Activated CD8-positive, alpha-beta memory T cell treated with anti-CD3 and anti-CD28 coated beads, Interleukin-2, amount 50 U/mL, for 1 hour (primary cell): ENCODE data around the gene ADAM12.

Experiments used
- DNase-seq: peaks from one replicate; pipeline ENCODE4 v3.0.0-alpha.2; 2020; ENCODE audit errors: extremely low read depth

The ADAM12 gene

DNA sequence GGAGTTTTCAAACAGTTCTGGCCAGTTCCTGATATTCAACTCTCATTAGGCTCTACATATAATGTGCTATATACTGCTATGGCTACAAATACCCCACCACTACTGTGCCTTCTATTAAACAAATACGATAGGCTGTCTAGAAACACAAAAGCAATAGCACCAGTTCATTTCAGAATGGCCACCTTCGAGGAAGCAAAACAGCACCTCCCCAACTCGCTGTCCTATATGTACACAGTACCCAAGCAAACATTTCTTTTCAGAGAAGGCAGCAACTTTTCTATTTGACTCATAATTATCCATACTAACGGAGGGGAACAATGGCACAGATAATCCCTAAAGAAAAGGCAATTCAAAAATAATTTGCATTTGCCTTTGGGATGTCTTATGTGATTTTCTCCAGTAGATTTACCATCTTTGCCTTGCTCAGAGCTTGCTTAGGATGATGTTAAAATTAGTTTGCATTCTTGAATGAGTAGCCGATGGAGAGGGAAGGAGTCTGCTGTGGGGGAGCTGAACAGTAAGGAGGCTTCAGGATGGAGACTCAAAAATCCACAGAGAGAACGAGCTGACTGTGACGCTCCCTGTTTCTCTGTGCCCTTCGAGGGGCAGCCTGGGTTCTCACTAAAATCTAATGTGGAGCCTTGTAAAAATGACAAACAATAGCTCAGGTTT lies 273.3 kb downstream of the ADAM12 start:
- DNase-seq, result no peak

DNA sequence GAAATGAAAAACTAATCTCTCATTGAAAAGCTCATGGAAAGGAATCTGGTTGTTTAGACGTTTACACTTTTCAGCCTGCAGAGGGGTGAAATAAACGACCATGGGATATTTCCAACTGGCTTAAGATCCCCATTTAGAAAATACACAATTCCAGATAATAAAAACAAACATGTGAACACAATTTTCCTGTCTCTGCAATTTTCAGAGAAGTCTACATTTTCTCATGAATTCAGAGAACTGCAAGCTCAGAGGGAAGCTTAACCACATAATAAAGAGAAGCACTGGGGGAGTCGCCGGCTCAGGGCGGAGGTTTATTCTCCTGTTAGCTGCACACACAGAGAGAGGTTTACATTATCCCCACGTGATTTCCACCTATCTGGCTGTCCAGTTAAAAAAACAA lies 276.8 kb downstream of the ADAM12 start:
- DNase-seq, result no peak

DNA sequence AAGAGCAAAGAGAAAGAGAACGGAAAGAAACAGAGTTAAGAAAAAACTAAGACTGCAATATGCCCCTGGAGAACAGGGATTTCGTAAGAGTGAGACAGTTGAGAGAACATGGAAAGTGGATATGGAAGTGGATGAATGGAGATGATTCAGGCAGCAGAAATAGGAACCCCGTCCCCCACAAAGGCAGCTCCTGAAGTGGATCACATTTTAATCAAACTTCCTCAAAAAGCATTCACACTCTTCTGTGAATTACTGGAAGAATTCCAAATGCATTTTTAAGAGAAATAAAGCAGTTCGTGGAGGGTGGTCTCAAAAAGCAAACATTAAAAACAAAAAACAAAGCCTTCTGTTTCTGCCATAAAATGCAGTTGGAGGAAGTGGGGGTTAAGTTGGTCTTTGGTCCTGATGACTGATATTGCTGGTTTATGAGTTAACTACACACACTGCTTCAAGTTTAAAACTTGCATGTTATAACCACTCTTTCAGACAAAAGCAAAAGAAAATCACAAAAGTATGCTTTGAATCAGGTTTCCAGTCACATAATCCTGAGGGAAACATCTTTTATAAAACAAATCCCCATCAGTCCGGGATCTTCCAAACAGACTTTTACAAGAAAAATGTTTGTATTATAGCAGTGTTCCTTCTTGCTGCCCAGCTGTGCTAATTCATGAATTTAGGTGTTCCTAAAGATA lies 277.6 kb downstream of the ADAM12 start:
- DNase-seq, result no peak

- no peak for DNase-seq
Observed at GRCh38 chr10:126109893-126110292, 278.4 kb downstream of the ADAM12 start.

DNA sequence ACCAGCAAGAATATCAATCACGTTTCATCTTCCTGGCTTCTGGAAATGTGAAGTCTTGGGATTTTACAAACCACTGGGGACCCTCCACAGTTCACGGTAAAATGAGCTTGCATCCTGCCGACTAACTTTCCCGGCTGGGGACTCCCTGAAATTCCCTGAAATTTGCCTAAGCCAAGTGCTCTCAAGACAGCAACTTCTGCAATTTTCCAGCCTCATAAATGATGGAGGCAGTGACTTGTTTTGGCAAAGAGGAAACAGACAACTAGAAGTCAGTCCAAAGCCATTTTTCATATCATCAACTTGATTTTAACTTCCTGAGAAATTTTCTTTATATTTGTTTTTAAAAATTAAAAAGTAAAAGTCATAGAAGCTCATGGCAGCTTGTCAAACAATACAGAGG lies 279.6 kb downstream of the ADAM12 start:
- no peak for DNase-seq

- DNase-seq, result no peak
Observed at GRCh38 chr10:126104767-126105166, 283.5 kb downstream of the ADAM12 start.

DNA sequence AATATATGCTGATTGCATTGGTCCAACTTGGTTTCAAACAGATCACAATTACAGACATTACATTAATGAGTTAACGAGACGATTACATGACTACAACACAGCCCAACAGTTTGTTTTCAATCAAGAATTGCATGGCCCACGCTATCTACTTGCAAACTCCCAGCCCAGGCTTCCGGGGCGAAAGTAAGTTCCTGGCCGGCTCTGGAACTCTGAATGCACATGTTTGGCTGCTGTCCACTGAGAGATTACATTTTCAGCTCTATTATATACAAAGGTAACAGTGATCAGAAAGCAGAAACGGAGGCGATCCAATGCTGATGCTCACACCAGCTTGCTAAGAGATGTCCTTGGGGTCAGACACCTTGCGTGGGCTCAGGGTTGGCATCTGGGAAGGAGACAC lies 285.6 kb downstream of the ADAM12 start:
- no peak for DNase-seq

GRCh38 chr10:126101736-126102135 lies 286.5 kb downstream of the ADAM12 start:
- DNase-seq, result no peak

DNA sequence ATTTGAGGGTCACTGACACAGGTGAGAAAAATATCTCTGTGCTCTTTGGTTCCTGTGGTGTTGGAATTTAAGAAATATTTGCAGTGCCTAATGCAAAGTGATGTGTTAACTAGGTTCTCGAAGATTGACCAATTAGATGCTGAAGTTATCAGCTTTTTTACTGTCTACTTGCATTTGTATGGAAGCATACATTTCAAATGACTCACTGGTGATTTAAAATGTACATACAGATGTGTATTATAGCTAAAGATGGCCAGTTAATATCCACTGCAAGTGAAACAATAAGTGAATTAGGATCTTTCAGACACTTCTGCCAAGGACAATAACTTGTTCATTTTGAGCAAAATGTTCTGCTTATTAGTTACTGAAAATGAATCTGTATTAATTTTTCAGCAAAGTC lies 287.0 kb downstream of the ADAM12 start:
- DNase-seq, result no peak

GRCh38 chr10:126099366-126099765 lies 288.9 kb downstream of the ADAM12 start:
- no peak for DNase-seq

- no peak for DNase-seq
Observed at GRCh38 chr10:126098226-126098581, 290.1 kb downstream of the ADAM12 start.

DNA sequence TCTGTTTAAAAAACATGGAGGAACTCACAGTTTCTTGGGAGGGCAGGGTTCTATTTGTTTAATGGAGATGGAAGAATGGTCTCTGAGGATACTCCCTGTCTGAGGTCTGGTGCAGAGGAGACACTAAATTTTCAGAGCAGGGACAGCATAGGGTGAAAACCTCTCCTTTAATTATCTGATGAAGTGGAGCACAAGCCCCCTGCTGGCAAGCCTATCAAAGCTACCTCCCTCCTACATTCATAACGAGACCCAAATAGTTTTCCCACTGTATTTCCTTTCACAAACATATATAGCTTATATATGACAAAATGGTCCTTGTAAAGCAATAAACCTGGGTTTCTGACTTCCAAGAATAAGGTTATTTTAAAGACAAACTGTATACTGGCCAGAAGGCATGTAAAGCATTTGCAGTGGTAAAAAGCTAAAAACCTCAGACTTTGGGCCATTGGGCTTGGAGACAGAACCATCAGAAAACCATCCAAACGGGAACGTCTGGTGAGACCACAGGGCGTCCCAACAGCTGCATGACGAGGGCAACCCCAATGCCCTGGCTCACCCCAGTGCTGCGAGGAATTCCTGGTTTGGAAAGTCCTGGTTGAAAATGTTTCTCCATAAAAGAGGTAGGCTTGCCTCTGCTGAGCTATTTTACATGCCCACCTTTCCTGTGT lies 290.6 kb downstream of the ADAM12 start:
- DNase-seq, result no peak

GRCh38 chr10:126094537-126094936 lies 293.7 kb downstream of the ADAM12 start:
- DNase-seq, result no peak

DNA sequence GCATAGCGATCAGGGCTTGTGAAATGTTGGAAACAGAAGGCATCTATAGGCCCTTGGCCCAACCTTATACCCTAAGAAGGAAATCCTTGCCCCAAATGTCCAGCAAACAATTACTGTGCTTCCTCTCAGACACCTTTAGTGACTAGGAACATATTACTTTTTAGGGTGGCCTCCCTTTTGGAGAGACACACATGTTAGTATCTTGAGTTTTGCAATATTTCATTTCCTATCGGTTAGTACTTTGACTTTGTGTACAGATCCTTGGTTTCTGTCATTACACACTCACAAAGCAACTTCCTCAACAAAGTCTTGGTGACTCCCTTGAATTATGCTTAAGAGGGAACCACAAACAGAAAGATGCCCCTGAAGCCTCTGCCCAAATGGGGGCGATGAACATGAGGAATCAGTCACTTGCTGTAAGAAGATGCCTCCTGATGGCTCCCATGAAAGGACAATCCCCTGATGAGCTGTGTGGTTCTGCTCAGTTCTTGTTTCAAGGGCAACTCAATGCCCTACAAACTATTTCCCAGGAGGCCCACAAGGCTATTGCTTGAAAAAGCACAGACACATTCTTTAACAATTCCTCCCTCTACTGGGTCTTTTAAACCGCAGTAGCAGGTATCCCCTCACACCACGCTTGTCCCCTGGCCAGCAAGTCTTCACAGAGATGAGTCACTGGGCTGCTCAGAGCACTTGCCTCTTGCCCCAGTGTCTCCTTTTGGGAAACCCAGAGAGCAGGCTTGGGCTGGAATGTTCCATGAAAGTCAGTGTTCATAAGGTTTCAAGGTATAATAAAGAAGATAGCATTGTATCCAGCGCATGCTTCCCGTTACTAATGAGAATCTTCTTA lies 295.7 kb downstream of the ADAM12 start:
- DNase-seq, result no peak

GRCh38 chr10:126090911-126091728 lies 297.2 kb downstream of the ADAM12 start:
- DNase-seq, result no peak

GRCh38 chr10:126090443-126090842 lies 297.8 kb downstream of the ADAM12 start:
- DNase-seq, result no peak

DNA sequence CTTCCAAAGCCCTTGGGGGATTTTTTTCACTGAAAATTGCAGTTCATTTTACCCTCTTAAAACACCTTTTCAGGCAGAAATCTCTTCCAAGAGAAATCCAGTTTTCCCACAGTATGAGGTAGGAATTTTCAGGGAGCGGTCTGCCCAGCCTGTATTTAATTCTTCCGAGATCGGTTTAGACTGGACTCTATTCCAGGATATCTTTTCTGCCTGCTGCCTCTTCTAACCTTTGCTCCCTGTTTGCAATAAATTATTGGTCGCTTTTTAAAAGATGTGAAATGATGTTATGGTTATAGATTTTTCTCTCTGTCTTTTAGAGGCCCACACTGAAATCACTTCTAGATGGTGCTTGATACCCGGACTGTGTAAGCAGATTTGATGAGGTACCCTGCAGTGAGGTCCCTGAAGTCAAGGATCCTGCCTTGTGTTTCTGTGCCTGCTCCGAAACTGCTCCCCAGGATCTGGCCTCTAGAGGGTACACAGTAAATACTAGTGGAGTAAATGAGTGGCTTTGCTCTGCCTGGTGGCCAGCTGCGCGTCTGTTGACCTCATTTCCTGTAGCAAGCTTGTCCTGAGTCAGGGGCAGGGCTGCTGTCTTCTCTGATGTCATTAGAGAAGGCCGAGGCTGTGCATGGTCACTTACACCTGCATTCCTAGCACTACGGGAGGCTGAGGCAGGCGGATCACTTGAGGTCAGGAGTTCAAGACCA lies 300.3 kb downstream of the ADAM12 start:
- no peak for DNase-seq

DNA sequence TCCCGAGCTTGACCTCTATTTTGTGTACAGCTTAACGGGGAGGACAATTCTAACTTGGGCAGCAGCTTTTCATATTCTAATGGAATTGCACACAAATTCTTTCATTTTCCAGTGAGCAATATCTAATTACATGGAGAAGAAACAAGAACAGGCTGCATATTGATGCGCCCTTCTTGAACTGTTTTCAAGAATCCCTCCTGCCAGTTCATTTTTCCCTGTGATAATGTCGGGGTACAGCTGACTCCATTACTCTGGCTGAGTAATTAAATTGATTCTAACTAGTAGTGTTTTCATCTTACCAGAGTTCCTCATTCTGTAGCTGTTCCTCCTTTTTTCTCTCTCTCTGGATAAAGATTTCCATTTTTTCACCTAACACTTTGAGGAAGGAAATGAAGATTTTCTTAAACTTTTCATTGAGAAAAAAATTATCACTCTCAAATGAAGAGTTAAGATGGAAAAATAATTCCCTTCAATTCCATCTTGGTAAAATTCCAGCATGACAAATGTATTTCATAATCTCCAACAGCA lies 301.1 kb downstream of the ADAM12 start:
- no peak for DNase-seq

GRCh38 chr10:126085806-126086205 lies 302.5 kb downstream of the ADAM12 start:
- DNase-seq, result no peak

DNA sequence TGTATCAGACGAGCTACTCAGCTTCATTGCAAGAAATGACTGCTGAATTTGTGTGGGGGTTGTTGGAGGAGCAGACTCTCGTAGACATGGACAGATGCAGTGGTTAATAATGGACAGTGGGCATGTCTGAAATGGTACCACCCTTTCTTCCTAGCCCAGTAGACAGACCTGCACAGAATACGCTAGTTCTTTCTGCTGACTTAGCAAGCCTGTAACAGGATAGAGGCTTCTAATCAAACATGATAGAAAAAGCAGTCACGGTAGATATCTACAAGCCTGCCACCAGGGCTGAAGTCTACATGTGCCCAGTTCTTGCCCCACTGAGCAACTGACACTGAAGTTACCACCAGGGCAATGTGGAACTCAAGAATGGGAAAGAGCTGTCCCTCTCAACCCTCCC lies 303.9 kb downstream of the ADAM12 start:
- no peak for DNase-seq

DNA sequence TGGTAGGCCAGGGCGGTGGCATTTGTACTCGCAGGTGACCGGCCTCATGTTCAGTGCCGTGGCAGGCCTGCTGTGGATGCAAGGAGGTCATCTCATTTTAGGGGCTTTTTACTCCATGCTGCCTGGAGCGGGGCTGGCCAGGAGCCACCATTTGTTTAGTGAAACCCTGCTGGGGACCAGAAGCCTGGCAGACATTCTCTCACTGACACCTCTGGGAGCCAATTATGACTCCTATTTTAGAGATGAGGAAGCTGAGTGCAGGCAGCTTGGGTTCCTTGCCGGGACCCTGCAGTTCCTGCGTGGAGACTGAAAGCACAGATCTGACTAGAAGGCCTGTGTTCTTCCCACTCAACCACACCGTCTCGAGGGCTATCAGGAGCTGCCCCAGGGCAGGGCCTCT lies 305.3 kb downstream of the ADAM12 start:
- DNase-seq, result no peak
